GM21528 (cell line): ENCODE data around the gene MYO5B.
"Not testable (repeated sequence)": the region's sequence is repeated elsewhere in the genome, so short reads cannot be mapped to it uniquely, and the experiment has no call there.

Experiments used
- ATAC-seq: cut with Tn5 transposase; IDR thresholded peaks from one replicate; pipeline ENCODE4 v1.9.1; 2021; ENCODE audit warnings: mild to moderate bottlenecking, moderate library complexity; ENCODE audit not compliant: unreplicated experiment, low FRiP score

The MYO5B gene

GRCh38 chr18:49899657-49900330, 295.2 kb downstream of the MYO5B start:
- no peak for ATAC-seq

GRCh38 chr18:49898421-49898820, 296.5 kb downstream of the MYO5B start:
- ATAC-seq: no peak

DNA sequence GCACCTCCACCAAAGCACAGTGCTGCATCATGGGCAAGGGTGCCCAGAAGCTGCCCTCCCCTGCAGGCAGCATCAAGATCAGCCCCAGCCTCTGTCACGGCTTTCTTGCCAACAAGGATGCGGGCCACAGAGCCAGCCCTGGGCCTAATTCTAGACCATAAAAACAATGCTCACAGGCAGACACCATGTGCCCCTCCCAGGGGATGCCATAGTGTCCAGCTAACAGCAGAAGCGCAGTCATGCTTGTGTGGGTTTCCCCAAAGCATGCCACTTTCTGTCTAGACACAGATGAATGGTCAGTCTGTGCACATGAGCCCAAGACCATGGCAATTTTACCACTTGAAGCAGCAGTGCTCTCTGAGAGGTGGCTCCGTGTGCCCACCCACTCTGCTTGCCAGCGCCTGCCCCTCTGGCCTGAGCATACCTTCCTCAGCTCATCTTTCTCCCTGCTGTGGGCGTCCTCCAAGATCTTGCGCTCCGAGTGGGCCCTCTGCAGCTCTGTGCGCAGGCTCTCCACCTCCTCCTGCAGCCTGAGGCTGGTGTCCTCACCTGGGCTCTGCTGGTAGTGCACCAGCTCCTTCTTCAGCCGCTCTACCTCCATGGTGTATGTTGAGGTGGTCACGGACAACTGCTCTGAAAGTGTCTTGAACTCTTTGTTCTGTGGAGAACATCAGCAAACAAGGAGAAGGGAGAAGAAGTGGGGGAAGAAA, 300.3 kb downstream of the MYO5B start:
- ATAC-seq: no peak

GRCh38 chr18:49893036-49893435, 301.9 kb downstream of the MYO5B start:
- no peak for ATAC-seq

- no peak for ATAC-seq
Measured at GRCh38 chr18:49892148-49892924, 302.6 kb downstream of the MYO5B start.

DNA sequence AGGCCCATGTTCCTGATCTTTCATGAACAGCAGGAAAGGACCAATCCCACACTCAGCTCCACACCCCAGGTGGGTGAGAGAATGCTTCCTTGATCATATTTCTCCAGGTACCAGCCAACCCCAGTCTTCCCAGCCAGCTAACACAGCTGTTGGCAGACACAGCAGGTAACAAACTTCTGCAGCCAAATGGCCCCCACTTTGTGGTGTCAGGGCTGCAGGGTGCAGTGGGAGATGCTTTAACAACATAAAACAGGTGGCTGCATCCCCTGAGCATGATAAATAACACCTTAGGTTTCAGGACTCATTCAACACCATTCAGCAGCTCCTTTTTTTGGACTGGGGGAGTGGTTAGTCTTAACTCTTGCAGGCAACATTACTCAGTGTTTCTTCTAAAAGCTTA, 304.9 kb downstream of the MYO5B start:
- no peak for ATAC-seq

DNA sequence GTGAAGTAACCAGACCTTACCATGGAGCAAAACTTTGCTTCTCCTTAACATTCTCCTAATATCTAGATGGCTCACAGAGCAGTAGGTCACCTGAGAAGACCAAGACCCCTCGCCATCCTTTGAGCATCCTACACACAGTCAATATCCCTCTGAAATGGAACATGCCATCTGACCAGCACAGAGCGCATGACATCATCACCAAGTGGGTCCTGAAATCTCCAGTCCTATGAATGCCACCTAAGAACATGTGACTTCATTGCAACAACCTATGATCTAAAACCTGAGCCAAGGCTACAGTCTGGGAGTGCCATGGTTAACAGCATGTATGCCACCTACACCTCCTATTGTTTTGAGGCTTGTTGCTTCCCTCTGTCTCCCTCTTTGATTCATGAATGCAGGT, 305.4 kb downstream of the MYO5B start:
- ATAC-seq: not testable (repeated sequence)

DNA sequence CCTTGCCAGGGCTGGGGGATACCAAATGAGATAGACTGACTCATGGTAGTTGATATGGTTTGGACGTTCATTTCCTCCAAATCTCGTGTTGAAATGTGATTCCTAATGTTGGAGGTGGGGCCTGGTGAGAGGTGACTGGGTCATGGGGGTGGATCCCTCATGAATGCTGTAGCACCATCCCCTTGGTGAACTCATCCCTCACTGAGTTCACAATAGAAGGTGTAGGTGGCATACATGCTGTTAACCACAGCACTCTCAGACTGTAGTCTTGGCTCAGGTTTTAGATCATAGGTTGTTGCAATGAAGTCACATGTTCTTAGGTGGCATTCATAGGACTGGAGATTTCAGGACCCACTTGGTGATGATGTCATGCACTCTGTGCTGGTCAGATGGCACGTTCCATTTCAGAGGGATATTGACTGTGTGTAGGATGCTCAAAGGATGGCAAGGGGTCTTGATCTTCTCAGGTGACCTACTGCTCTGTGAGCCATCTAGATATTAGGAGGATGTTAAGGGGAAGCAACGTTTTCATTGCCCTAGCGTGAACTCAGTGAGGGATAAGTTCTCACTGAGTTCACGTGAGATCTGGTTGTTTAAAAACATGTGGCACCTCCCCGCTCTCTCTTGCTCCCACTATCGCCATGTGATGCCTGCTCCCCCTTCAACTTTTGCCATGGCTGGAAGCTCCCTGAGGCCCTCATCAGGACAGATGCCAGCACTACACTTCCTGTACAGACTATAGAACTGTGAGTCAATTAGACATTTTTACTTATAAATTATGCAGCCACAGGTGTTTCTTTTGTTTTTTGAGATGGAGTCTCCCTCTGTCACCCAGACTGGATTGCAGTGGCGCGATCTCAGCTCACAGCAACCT, 307.8 kb downstream of the MYO5B start:
- no peak for ATAC-seq

- no peak for ATAC-seq
Measured at GRCh38 chr18:49884959-49885358, 310.0 kb downstream of the MYO5B start.

GRCh38 chr18:49884465-49884864, 310.5 kb downstream of the MYO5B start:
- no peak for ATAC-seq

DNA sequence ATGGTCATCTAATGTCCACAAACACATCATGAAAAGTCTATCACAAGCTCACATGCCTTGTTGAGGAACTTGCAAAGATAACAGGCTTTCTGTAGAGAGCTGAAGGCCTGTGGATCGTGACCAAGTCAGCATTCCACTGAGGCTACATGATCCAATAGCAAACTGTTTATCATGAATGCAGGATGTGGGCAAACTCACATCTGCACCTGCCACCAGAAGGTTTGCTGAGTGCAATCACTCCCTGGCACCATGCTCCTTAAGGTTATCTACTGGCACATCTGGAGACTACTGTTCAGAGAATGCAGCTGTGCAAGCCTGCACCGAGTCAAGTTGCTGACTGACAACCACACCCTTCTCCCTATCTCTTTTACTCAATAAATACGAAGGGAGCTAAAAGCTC, 314.3 kb downstream of the MYO5B start:
- ATAC-seq: no peak

DNA sequence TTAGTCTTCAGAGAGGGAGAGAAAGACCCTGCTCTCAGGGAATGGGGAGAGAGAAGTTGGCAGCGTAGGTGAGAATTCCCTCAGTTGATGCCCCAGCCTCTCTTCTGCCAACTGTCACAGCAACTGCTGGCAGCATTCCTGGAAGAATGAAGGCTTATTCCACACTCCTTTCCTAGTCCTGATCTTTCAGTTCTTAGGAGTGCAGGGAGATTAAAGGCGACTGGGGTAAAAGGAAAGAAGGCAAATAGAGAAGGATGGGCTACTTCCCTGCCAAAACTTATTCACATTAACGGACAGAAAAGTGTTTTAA, 315.7 kb downstream of the MYO5B start:
- no peak for ATAC-seq

- no peak for ATAC-seq
Measured at GRCh38 chr18:49878567-49879270, 316.2 kb downstream of the MYO5B start.

- no peak for ATAC-seq
Measured at GRCh38 chr18:49878015-49878414, 316.9 kb downstream of the MYO5B start.

GRCh38 chr18:49876536-49876935, 318.4 kb downstream of the MYO5B start:
- ATAC-seq: no peak

DNA sequence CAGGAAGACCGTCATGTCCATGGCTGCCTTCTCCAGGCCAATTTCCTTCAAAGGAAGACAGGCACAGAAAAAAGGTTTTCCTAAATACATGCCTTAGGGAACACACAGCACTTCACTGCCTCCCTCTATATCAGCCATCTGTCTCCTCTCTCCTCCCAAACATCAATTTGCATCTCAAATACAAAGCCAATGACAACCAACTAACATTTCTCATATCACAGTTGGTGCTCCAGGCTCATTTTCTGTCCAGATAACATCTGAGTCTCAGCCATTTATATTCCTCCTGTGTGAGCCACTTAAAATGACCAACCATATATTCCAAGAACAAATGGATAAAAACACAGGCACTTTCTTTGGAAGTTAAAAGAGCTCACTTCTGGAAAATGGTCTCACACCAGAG, 319.2 kb downstream of the MYO5B start:
- no peak for ATAC-seq

GRCh38 chr18:49875155-49875554, 319.8 kb downstream of the MYO5B start:
- ATAC-seq: no peak

DNA sequence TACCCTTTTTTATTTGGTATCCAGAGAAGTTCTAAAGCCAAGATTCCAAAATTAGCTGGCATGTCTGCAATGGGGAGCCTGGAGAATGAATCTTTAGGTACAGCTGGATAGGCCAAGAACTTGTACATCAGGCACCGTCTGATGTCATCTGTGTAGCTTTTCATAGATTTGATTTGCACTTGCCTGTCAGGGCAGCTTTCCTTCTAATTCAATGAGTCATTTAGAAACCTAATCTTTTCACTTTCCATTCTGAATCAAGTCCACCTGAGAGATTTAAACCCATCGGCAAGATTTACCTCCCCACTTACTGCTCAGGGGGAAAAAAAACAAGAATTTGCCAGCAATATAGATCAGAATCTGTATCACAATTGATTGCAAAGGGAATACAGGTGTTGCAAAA, 320.7 kb downstream of the MYO5B start:
- ATAC-seq: no peak

GRCh38 chr18:49869354-49869753, 325.6 kb downstream of the MYO5B start:
- no peak for ATAC-seq

DNA sequence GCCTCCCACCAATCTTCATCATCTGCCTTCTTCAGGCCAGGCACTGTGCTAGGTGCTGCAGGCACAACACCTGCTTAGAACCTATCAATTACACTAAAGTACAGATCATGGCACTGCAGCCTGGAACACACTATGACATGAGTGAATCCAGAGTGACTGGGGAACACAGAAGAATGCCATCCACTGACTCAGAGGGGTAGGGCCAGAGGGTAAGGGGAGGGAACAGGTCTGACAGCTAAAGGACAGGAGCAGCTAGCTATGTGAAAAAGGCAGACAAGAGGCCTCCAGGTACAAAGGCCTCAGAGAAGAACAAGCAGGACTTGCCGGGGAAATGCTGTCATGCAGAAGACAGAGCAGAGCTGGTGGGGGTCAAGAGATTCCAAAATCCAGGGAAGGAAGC, 328.3 kb downstream of the MYO5B start:
- ATAC-seq: no peak
